Stimulated activated CD4-positive, alpha-beta T cell treated with anti-CD3 and anti-CD28 coated beads, Interleukin-15, amount 100 ng/mL, for 24 hours (primary cell): ENCODE results near the gene ZNF319.
"Not testable (repeated sequence)": the region's sequence is repeated elsewhere in the genome, so short reads cannot be mapped to it uniquely, and the experiment has no call there.

Source experiments
- DNase-seq: peaks from one replicate; pipeline ENCODE4 v3.0.0-alpha.2; 2020

The ZNF319 gene

GRCh38 chr16:58020628-58021521 is 20.4 kb upstream of the ZNF319 start:
- DNase-seq = peak; percentile 71

GRCh38 chr16:58019866-58020538 is 19.5 kb upstream of the ZNF319 start:
- DNase-seq = no peak

- no peak for DNase-seq
Measured at GRCh38 chr16:58018803-58019202, 18.3 kb upstream of the ZNF319 start.

GRCh38 chr16:58016840-58017446 is 16.5 kb upstream of the ZNF319 start:
- DNase-seq = no peak

- DNase-seq = no peak
Measured at GRCh38 chr16:58013201-58013956, 12.9 kb upstream of the ZNF319 start.

GRCh38 chr16:58012481-58012880 is 12.0 kb upstream of the ZNF319 start:
- no peak for DNase-seq

- no peak for DNase-seq
Measured at GRCh38 chr16:58011652-58012051, 11.2 kb upstream of the ZNF319 start.

GRCh38 chr16:58010886-58011285 is 10.4 kb upstream of the ZNF319 start:
- no peak for DNase-seq

GRCh38 chr16:58009856-58010416 is 9.5 kb upstream of the ZNF319 start:
- DNase-seq = no peak

GRCh38 chr16:58004736-58005135 is 4.3 kb upstream of the ZNF319 start:
- DNase-seq = not testable (repeated sequence)

GRCh38 chr16:58002936-58003335 is 2.5 kb upstream of the ZNF319 start:
- no peak for DNase-seq

- no peak for DNase-seq
Measured at GRCh38 chr16:58002416-58002800, 1.9 kb upstream of the ZNF319 start.

- no peak for DNase-seq
Measured at GRCh38 chr16:58001781-58002415, 1.4 kb upstream of the ZNF319 start.

GRCh38 chr16:58000706-58001676 is 519 bp upstream of the ZNF319 start, which contains the start of gene USB1:
TSS of gene USB1 (plus strand) at chr16:58001407. CDS start at chr16:58001484, 77 bp downstream.
- peak; percentile 85 for DNase-seq

GRCh38 chr16:57999366-57999970 is 1.0 kb downstream of the ZNF319 start:
- DNase-seq = peak; percentile 43

- no peak for DNase-seq
Measured at GRCh38 chr16:57998992-57999365, 1.5 kb downstream of the ZNF319 start.

GRCh38 chr16:57998486-57998885 is 2.0 kb downstream of the ZNF319 start:
- peak; percentile 78 for DNase-seq

GRCh38 chr16:57997528-57998265 is 2.8 kb downstream of the ZNF319 start:
- no peak for DNase-seq

- DNase-seq = no peak
Measured at GRCh38 chr16:57997176-57997527, 3.3 kb downstream of the ZNF319 start.
